SKM-1 treated with dmso at 0.1 percent for 144 hours (cell line): ENCODE measurements around the gene CAMTA1.

Experiments
- DNase-seq: peaks from one replicate; lab custom pipeline; 2025; ENCODE audit not compliant: unreplicated experiment; lab: John Stamatoyannopoulos, UW

Gene CAMTA1

GRCh38 chr1:7634546-7635240 lies 849.4 kb downstream of the CAMTA1 start:
- no peak for DNase-seq

- no peak for DNase-seq
Measured at GRCh38 chr1:7636795-7637526, 851.7 kb downstream of the CAMTA1 start.

GRCh38 chr1:7638078-7638477 lies 852.8 kb downstream of the CAMTA1 start:
- DNase-seq: no peak

- no peak for DNase-seq
Measured at GRCh38 chr1:7639435-7640131, 854.3 kb downstream of the CAMTA1 start.

GRCh38 chr1:7640350-7640749 lies 855.1 kb downstream of the CAMTA1 start:
- no peak for DNase-seq

GRCh38 chr1:7640920-7641585 lies 855.8 kb downstream of the CAMTA1 start:
- no peak for DNase-seq

- DNase-seq: no peak
Measured at GRCh38 chr1:7641587-7642417, 856.5 kb downstream of the CAMTA1 start.

- no peak for DNase-seq
Measured at GRCh38 chr1:7642418-7642704, 857.1 kb downstream of the CAMTA1 start.

GRCh38 chr1:7642781-7643529 lies 857.7 kb downstream of the CAMTA1 start:
- no peak for DNase-seq

GRCh38 chr1:7643530-7643929 lies 858.3 kb downstream of the CAMTA1 start:
- no peak for DNase-seq

GRCh38 chr1:7644086-7644485 lies 858.8 kb downstream of the CAMTA1 start:
- DNase-seq: no peak

- no peak for DNase-seq
Measured at GRCh38 chr1:7644961-7645750, 859.9 kb downstream of the CAMTA1 start.

- no peak for DNase-seq
Measured at GRCh38 chr1:7645751-7646048, 860.4 kb downstream of the CAMTA1 start.

GRCh38 chr1:7646164-7646563 lies 860.9 kb downstream of the CAMTA1 start:
- no peak for DNase-seq

GRCh38 chr1:7646981-7647901 lies 862.0 kb downstream of the CAMTA1 start:
- DNase-seq: peak; percentile 46

GRCh38 chr1:7648761-7649384 lies 863.6 kb downstream of the CAMTA1 start:
- DNase-seq: peak; percentile 92

GRCh38 chr1:7650801-7651200 lies 865.5 kb downstream of the CAMTA1 start:
- DNase-seq: no peak

- no peak for DNase-seq
Measured at GRCh38 chr1:7651203-7651602, 865.9 kb downstream of the CAMTA1 start.
